HG02571 (cell line): ENCODE measurements around the gene SDR42E1.
"Not testable (repeated sequence)": the region's sequence is repeated elsewhere in the genome, so short reads cannot be mapped to it uniquely, and the experiment has no call there.

ENCODE experiments used
- ATAC-seq: cut with Tn5 transposase; IDR thresholded peaks from one replicate; pipeline ENCODE4 v1.9.1; 2021; ENCODE audit warnings: mild to moderate bottlenecking, moderate library complexity; ENCODE audit not compliant: unreplicated experiment

SDR42E1 gene

DNA sequence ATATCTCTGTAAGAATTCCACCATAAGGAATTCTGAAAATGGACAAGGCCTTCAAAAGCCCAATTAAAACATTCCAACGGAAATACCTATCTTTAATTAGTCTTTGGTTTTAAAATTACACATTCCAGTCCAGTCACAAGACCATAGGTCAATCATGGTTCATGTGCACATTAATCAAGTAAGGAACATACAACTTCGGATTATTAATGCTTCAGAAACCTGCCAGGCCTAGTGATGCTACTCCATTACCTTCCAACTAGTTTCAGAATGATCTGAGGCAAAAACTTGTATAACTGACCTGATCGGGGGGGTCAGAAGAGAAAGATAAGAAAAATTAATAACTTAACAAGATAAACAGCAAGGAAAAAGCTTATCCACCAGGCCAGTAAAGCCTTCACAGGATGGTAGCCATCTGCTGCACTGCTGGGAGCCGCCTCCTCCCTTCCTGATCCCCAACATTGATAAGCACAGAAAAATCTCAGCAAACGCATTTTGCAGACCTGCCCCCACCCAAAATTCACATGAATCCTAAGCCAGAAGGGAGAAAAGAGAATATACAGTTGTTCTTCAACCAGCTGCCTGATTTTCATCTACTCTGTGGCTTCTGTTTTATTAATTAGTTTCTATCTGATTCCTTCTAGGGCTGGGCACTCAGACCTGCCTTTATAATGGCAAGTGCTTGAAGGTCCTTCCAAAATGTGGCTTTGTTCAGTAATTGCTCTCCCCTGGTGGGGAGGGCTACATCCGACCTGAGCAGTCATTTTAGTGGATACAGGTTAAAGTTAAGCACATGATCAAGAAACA lies 6.0 kb downstream of the SDR42E1 start:
- ATAC-seq: no peak

DNA sequence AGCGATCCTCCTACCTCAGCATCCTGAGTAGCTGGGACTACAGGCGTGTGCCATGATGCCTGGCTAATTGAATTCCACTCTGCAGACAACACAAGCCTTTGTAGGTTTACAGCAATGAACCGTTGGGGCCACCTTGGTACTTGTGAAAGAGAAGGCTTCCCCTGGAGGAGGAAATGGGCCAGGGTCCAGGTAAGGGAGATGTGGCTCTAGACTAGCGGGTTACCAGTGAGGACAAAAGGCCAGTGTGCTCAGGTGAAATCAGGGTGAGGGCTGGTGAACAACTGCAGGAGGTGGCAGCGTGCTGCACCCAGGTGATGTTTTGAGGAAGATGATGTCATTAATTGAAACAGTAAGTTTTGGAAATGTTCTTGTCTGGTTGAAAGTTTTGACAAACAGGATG lies 6.7 kb downstream of the SDR42E1 start:
- ATAC-seq: no peak

DNA sequence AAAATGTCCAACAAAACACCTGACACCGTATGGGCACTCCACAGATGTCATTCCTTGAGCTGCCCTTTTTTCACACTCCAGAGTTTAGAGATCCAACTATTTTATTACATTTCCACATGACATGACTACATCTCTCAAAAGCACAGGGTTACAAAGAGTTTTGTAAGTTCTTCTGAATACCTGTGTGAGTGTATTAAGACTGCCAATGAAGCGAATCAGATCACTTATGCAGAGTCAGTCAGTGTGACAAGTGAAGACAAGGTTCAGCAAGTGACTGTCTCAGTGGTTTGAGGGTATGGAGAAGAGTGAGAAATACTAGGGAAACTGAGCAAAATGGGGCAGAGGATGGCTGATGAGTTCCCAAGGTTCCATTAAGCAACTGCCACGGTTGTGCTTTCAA lies 8.4 kb downstream of the SDR42E1 start:
- no peak for ATAC-seq

DNA sequence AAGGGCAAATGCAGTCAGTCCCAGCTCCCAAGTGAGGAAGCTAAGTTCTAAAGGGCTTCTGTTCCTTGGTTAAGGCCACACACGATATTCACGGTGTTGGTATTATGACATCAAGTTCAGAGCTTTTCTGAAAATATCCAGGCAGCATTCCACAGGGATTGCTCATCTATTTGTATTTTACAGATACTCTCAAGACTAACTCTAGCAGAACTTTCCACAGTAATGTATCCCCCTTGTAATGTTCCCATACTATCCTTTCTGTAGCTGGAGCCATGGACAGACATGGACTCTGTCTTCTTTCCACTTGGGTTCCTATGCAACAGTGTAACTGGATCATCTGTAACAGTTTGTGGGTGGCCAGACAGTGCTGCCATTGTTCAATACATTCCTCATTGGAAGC lies 13.5 kb downstream of the SDR42E1 start:
- ATAC-seq: no peak

DNA sequence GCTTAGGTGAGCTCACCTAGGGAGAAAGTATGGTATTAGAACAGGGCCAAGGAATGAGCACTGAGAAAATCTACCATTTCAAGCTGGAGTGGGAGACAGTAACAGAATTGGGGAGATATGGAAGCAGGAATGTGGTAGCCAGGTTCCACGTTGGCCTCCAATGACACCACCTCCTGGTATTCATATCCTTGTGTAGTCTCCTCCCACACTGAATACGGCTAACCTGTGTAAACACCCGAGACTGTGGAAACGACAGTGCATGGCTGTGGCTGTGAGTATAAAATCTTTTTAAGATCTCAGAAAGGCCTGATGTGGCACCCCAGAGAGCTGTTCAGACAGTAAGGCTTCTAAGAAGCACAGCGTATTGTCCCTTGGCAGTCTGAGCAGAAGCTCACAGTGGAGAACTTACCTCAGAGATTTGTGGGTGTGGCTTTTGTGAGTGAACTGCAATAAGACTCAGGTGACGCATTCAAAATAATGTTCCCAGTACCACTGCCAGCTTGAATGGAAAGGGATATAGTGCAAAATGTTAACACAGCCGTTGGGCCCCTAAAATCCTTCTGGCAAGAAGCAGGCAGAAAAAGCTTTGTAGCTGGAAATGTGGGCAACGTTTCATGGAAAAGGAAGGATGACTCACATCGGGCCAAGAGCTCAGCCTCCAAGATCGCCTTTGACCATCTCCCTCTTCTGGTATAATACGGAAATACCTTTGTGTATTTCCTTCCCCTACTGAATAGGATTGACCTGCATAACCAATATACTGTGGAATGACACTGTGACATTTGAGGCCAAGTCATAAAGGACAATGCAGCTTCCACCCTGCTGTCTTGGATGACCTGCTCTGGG lies 14.4 kb downstream of the SDR42E1 start:
- ATAC-seq: no peak

DNA sequence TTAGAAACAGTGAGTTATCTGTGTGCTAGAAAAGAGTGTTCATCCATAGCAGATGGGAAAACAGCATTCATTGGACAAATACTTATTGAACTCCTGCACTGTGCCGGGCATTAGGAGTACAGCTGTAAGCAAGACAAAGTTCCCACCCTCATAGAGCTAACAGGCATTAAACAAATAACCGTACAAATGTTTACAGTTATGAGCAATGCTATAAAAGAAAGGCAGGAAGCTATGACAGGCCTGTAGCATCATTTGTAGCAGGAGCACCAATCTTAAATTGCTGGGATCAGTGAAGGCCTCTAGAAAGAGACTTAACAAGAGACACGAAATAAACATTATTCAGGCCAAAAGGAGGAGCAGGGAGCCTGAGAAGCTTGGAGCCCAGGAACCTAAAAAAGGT lies 15.6 kb downstream of the SDR42E1 start:
- ATAC-seq: no peak

DNA sequence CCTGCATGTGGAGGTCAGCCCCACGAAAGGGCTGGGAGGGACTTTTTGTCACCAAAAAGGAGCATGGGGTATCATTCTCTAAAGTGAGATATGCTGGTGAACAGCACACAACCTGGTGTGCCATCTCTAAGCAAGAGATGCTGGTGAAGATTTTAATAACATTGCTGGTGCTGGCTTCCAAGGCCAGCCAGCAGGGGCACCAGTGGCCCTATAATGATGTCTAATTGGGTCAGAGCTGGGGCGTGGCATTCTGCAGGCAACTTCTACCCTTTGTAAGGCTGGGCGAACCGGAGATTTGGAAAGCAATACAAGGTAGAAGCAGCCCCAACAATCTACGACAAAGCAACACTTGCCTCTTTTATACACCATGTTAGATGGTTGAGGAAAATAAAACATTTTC lies 16.8 kb downstream of the SDR42E1 start:
- ATAC-seq: no peak

DNA sequence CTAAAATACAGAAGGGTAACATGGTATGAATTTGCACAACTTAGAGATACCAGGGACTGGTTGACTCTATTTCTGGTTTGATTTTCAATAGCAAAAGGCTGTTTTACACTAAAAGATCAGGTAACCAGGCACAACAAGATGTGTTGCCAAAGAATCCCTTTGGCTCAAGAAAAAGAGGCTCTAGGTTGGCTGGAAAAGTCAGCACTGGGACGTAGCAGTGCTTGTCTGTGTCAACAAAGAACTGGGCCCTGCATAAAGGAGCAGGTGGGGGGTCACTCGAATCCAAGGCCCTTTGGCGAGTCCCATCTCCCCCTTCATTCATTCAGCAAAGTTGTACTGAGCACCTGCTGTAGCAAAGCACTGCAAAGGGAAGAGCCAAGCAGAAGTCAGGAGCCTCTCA lies 18.4 kb downstream of the SDR42E1 start:
- ATAC-seq: no peak

DNA sequence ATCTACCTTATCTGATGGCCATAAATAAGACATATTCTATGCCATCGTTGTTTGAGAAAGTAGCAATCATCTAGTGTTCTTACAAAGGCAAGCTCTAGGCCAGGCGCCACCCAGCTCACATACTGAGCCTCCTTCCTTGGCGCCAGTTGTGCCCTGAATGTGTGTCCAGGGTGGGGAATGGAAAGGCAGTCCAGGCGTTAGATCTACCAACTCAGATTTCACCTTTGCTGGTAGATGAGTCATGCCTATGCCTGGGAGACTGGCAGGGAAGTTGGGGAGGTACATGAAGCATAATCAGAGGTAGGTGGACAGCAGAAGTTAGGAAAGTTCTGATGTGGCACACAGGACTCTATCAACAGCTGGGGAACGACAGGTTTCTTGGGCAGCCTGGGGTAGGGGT lies 23.6 kb downstream of the SDR42E1 start:
- ATAC-seq: no peak

DNA sequence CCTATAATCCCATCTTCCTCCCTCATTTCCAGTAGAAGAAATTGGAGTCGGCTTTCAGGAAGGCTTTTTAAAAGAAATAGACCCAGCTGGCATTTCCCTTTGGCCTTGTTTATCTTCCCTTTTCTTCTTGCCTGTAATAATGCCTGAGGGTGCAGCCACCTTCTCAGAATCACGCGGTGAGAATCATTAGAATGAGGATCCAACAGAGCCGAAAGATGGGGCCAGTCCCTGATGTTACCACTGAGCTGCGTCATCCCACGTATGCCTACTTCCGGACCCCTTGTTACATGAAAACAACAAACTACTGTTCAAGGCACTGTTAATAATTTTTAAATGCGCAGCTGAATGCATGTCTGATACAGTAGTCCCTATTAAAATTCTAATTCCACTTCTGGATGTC lies 24.1 kb downstream of the SDR42E1 start:
- ATAC-seq: no peak

DNA sequence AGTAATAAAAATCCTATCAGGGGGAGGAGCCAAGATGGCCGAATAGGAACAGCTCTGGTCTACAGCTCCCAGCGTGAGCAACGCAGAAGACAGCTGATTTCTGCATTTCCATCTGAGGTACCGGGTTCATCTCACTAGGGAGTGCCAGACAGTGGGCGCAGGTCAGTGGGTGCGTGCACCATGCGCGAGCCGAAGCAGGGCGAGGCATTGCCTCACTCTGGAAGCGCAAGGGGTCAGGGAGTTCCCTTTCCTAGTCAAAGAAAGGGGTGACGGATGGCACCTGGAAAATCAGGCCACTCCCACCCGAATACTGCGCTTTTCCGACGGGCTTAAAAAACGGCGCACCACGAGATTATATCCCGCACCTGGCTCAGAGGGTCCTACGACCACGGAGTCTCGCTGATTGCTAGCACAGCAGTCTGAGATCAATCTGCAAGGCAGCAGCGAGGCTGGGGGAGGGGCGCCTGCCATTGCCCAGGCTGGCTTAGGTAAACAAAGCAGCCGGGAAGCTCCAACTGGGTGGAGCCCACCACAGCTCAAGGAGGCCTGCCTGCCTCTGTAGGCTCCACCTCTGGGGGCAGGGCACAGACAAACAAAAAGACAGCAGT lies 33.8 kb downstream of the SDR42E1 start:
- not testable (repeated sequence) for ATAC-seq

DNA sequence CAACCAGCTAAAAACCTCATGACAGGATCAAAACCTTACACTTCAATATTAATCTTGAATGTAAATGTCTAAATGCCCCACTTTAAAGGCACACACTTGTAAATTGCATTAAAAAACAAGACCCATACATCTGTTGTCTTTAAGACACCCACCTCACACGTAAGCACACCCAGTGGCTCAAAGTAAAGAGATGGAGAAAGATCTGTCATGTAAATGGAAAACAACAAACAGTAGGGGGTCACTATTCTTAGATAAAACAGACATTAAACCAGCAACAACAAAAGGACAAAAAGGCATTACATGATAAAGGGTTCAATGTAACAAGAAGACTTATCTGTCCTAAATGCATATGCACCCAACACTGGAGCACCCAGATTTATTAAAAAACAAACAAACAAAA lies 35.6 kb downstream of the SDR42E1 start:
- no peak for ATAC-seq

DNA sequence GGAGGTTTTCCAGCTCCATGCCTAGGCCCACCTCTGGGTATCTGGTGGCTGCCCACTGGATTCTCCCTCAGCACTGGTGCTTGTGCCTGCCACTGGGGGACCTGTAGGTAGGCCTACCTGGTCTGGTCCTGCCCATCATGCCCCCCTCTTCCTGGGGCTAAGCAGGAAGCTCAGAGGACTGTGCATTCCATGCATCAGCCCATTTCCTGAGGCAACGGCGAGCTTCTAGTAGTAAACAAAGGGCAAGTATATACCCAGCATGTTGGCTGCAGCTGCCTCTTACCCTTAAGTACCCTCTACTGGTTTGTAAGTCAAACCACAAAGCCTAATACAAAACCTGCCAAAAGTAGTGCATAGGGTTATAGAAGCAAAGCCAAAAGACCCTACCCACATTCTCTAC lies 37.5 kb downstream of the SDR42E1 start:
- no peak for ATAC-seq

DNA sequence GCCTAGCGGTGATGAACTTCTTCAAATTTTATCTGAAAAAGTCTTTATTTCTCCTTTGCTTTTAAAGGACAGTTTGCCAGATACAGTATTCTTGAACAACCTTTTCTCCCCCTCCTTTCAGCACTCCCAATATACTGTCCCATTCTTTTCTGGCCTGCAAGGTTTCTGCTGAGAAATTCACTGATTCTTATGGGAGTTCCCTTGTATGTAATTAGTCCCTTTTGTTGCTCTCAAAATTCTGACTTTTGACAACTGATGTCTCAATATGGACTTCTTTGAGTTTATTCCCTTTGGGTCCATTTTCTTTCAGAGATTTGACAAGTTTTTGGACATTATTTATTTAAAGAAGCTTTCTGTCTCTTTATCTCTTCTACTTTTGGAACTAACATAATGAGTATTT lies 39.4 kb downstream of the SDR42E1 start:
- ATAC-seq: no peak

DNA sequence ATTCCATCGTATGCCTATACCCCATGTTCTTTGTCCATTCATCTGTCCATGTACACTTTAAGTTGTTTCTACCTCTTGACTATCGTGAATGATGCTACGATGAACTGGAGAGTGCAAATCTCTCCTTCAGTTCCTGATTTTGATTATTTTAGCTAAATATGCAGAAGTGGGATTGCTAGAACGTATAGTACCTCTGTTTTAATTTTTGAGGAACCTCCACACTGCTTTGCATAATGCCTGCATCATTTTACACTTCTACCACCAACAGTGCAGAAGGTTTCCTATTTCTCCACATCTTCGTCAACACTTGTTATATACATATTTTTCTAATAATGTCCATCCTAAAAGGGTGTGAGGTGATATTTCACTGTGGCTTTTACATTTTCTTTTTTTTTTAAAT lies 43.9 kb downstream of the SDR42E1 start:
- no peak for ATAC-seq

DNA sequence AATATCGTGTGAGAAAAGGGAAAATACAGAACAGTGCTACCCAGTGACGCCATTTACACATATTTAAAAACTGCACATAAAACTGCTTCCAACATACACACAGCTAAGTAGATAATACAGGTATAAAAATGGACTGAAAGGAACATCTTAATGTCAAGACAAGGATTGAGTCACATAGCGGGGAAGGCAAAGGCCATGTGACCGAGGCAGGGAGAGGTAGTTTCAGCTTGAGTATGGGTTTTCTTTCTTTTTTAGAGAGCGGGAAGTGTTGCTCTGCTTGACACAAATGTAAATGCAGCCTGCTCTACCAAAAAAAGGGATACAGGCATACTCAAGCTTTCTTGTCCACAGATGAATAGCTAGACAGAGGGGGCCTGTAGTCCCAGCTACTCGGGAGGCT lies 46.5 kb downstream of the SDR42E1 start:
- no peak for ATAC-seq

DNA sequence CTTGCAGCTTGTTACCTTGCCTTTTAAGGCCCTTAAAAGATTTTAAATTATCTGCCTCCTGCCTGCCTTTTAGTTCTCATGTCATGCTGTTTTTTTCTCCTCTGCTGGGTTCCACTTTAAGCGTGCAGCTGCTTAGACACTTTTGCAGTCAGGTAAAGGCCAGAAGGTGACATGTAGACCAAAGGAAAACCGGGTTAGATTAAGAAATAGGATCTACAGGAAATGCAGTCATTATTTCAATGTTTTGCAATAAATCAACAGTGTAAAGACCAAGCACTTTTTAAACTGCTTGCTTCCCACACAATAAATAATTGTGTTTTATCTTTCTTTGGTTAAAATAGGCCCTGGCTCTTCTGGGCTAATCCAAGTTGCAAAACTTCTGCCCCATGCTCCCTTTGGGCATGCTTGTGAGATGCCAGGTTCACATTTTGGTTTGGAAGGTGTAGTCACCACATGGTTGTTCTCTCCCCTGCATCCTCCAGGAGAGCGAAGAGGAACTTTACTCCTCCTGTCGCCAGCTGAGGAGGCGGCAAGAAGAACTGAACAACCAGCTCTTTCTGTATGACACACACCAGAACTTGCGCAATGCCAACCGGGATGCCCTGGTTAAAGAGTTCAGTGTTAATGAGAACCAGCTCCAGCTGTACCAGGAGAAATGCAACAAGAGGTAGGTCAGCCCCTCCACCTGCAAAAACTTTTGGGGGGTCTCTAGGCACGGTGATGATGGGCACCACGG lies 54.9 kb downstream of the SDR42E1 start:
- ATAC-seq: no peak

DNA sequence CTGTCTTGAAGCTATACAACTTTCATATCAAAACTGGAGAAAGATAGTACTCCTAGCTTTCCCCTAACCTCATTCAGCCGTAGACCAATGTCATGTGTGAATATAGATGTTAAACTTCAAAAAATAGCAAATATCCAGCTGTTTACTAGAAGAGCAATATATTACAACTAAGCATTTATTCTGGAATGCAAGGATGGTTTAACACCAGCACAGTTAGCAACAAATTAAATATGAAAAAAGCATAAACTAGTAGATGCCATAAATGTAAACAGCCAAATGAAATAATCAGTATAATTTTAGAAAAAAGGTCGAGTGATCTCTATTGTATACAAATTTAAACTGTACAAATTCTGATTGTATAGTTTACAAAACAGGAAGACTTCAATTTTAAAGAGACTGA lies 59.7 kb downstream of the SDR42E1 start:
- ATAC-seq: no peak

DNA sequence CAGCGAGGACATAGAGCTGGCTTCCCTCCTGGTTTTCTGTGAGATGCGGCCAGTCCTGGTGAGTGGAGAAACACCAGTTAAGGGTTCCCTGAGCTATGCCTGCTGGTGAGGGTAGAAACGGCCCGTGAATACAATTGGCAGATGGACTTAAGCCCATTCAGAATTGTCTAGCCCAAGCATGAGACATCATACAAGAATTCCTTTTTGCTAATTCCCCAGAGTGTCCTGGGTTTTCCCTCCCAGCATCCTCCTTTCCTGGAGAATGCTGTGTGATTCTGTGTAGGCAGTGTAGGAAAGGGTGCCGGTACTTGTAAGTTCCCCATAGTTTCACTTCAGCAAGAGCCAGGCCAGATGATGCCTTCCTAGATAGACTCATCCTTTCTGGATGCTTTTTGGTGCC lies 65.1 kb downstream of the SDR42E1 start:
- ATAC-seq: no peak

DNA sequence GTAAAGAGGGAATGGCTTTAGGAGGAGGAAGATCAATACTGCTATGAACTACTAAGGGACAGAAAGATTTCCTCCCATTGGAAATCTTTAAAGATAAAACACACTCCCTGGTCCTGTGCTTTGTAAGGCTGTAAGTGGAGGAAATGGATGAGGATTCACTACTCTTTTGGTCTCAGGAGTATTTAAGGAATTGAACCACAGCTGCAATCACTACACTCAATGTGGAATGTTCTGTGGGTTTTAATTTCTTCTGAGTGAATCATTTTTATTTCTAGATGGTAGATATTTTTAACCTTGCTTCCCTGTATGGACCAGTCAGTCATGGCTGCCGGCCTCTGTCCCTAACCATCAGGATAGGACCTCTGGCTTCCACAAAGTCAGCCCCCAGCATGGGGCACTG lies 65.6 kb downstream of the SDR42E1 start:
- ATAC-seq: no peak

DNA sequence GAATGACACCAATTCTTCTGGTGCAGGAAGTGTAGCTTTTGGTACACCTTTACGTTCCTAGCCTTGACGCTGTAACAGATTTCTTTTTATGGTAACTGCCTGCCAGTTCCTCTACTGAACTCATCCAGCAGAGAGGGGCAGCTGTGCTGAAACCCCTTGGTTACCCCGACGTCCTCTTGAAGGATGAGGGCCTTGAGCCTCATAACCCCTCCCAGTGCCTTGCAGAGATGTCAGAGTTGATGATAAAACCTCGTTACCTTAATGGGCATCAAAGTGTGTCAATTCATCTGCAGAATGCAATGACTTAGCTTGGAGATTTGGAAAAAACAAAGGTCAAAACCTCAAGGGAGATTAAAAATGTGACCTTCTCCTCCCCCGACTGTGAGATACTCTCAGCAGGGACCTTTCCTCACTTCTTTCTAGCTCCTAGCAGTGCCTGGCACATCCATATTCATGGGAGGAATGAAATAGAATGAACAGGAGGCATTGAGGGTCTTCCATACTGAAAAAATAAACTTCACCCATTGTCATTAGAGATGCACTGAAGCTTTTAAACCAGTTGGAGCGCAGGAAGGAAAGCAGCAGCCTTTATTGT lies 69.2 kb downstream of the SDR42E1 start:
- no peak for ATAC-seq
